DMS79 treated with DMSO at 0.1 percent for 48 hours (cell line): ENCODE data around the gene JUP.

Source experiments
- DNase-seq: peaks from one replicate; lab custom pipeline; 2025; lab: John Stamatoyannopoulos, UW

Gene JUP

GRCh38 chr17:41810659-41811548, 24.4 kb upstream of the JUP start:
- DNase-seq = no peak

- no peak for DNase-seq
Measured at GRCh38 chr17:41806685-41807445, 20.4 kb upstream of the JUP start.

- DNase-seq = no peak
Measured at GRCh38 chr17:41803049-41804020, 16.8 kb upstream of the JUP start.

GRCh38 chr17:41801374-41802271, 15.1 kb upstream of the JUP start:
- peak; percentile 75 for DNase-seq

GRCh38 chr17:41800601-41801373, 14.3 kb upstream of the JUP start:
- DNase-seq = peak; percentile 39

GRCh38 chr17:41799366-41799765, 12.9 kb upstream of the JUP start:
- no peak for DNase-seq

- no peak for DNase-seq
Measured at GRCh38 chr17:41797377-41797776, 10.9 kb upstream of the JUP start.

- no peak for DNase-seq
Measured at GRCh38 chr17:41796121-41796895, 9.8 kb upstream of the JUP start.

- DNase-seq = no peak
Measured at GRCh38 chr17:41794540-41794975, 8.0 kb upstream of the JUP start.

- DNase-seq = no peak
Measured at GRCh38 chr17:41793784-41794539, 7.5 kb upstream of the JUP start.

GRCh38 chr17:41792845-41793783, 6.6 kb upstream of the JUP start:
- DNase-seq = no peak

GRCh38 chr17:41787021-41787418, 509 bp upstream of the JUP start:
- DNase-seq = no peak

GRCh38 chr17:41785859-41786226, 668 bp downstream of the JUP start:
- DNase-seq = peak; percentile 57

- no peak for DNase-seq
Measured at GRCh38 chr17:41785091-41785858, 1.2 kb downstream of the JUP start.

GRCh38 chr17:41784207-41784744, 2.2 kb downstream of the JUP start:
- DNase-seq = no peak

GRCh38 chr17:41782142-41782541, 4.4 kb downstream of the JUP start:
- no peak for DNase-seq
